Progenitor cell of endocrine pancreas (in vitro differentiated cells): Measurements from ENCODE around the gene CDH4. TPM values are rescaled to one million over a fixed set of nuclear protein-coding genes. Genes with fewer than 3 reads are reported as not detected.

Experiments
- DNase-seq: peaks from one replicate; pipeline ENCODE4 v3.0.0; 2021; ENCODE audit warnings: low spot score; ENCODE audit not compliant: unreplicated experiment
- H3K27ac Mint-ChIP-seq: 2 replicates; pipeline ENCODE4 v1.8.0; 2021; ENCODE audit warnings: mild to moderate bottlenecking, moderate library complexity, mixed read lengths
- H3K27me3 Mint-ChIP-seq: 2 replicates; pipeline ENCODE4 v1.8.0; 2021; ENCODE audit warnings: mixed read lengths
- H3K36me3 Mint-ChIP-seq: 2 replicates; pipeline ENCODE4 v1.8.0; 2022; ENCODE audit warnings: mixed read lengths; ENCODE audit not compliant: insufficient read depth
- H3K4me1 Mint-ChIP-seq: 2 replicates; pipeline ENCODE4 v1.8.0; 2021; ENCODE audit warnings: low read depth, mixed read lengths
- H3K4me3 Mint-ChIP-seq: 2 replicates; pipeline ENCODE4 v1.8.0; 2021; ENCODE audit warnings: low read depth, mild to moderate bottlenecking, moderate library complexity, mixed read lengths
- H3K9me3 Mint-ChIP-seq: 2 replicates; pipeline ENCODE4 v1.8.0; 2021; ENCODE audit warnings: low read depth, mixed read lengths
- CTCF ChIP-seq: fragments of 200-600 bp; sonication (generic); IDR thresholded peaks from one replicate; pipeline ENCODE4 v1.5.0; 2021; ENCODE audit warnings: antibody characterized with exemption, mild to moderate bottlenecking; ENCODE audit not compliant: unreplicated experiment
- total RNA-seq: library from RNA; stranded (reverse); gene quantifications from 2 replicates; pipeline ENCODE4 v1.2.1, GENCODE V29; 2021

The CDH4 gene
- total RNA-seq, 1 donor from 2014 or later: 0.43 TPM

DNA sequence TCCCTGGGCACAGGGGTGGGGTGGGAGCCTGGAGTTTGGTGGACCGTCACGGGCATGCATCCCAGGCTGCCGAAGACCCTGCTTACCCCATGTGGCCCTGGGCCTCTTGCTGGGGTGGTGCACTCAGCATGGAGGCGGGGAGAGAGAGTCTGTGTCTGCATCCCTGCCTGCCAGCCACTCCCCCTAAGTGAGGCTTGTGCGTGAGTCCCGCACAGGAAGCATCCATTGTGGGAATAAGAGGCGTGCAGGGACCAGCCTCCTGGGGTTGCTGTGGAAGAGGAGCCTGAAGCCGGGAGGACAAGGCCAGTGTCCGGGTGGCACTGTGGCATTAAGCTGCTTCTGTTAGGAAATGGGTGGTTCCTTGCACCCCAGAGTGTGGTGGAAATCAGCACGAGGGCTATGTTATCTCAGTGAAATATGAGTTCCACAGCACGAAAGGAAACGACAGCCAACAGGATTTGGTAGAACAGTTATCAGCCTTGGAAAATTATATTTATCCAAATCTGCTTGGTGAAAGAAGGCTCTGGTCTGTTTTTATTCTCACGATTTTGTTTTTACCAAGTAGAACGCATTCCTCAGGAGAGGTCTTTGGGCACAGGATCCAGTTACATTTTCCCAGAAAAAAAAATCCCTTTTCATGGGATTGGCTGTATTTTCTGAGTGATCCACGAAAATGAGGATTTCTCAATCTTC is 35.7 kb downstream of the CDH4 start:
- Mint-ChIP-seq H3K27me3 (peaks cover 21% of the 10 kb centered on the region), H3K9me3 (peaks cover 3% of the 10 kb centered on the region), H3K4me1 (no peaks in the 10 kb centered on the region), H3K4me3 (no peak overlapping the region), H3K27ac (no peak overlapping the region), H3K36me3 (no peaks in the 10 kb centered on the region)
- TF ChIP-seq CTCF: no peak
- DNase-seq: no peak

GRCh38 chr20:61288331-61288784 is 36.3 kb downstream of the CDH4 start:
- H3K27ac Mint-ChIP-seq: no peak overlapping the region
- H3K36me3 Mint-ChIP-seq: no peaks in the 10 kb centered on the region
- DNase-seq: no peak
- H3K27me3 Mint-ChIP-seq: peaks cover 21% of the 10 kb centered on the region
- peaks cover 3% of the 10 kb centered on the region for H3K9me3 Mint-ChIP-seq
- H3K4me1 Mint-ChIP-seq: no peaks in the 10 kb centered on the region
- no peak for TF ChIP-seq CTCF
- H3K4me3 Mint-ChIP-seq: no peak overlapping the region

- Mint-ChIP-seq H3K27me3 (peaks cover 21% of the 10 kb centered on the region), H3K36me3 (no peaks in the 10 kb centered on the region), H3K4me1 (no peaks in the 10 kb centered on the region), H3K27ac (no peak overlapping the region), H3K4me3 (no peak overlapping the region), H3K9me3 (peaks cover 3% of the 10 kb centered on the region)
- no peak for DNase-seq
- TF ChIP-seq CTCF: no peak
Measured at GRCh38 chr20:61289166-61289565, 37.1 kb downstream of the CDH4 start.

DNA sequence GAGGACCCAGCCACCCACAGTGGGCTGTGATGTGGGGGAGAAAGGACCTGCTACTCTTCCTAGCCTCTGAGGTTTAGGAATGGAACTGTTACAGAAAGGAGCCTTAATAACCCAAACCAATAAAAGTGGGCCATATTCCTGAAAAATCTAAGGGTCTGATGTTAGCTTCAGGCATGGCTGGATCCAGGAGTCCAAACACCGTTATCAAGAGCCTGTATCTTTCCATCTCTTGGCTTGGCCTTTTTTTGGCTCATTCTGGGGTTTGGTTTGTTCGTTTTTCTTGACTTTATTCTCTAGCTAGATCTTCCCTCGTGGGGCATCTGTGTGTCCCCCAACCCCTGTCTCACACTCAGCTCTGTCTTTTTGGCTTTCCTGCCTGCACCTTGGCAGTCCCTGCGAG is 38.7 kb downstream of the CDH4 start:
- Mint-ChIP-seq H3K27me3 (peaks cover 17% of the 10 kb centered on the region), H3K27ac (no peak overlapping the region), H3K4me3 (no peak overlapping the region), H3K4me1 (no peaks in the 10 kb centered on the region), H3K36me3 (no peaks in the 10 kb centered on the region), H3K9me3 (peaks cover 3% of the 10 kb centered on the region)
- TF ChIP-seq CTCF: no peak
- no peak for DNase-seq

DNA sequence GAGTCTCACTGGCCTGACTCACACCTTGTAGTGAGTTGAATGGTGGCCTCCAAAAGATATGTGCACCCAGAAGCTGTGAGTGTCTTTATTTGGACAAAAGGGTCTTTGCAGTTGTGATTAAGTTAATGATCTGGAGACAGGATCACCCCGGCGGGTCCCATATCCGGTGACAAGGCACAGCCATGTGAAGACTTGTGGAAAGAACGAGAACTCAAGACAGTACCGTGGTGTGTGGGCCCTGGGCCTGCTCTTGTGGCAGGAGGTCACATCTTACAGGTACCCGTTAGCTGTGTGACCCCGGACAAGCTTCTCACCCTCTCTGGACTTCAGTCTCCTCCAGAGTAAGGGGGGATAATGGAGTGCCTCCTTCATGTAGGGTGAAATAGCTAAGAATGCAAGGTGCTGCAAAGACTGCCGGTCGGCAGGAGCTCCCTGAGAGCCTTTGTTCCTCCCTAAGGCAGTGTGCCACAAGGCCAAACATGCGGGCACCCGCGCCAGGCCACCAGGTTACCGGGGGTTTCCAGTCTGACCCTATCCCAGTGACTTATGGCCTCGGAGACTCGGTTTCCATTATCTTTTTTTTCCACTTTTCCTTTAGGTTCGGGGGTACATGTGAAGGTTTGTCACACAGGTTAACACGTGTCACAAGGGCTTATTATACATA is 39.2 kb downstream of the CDH4 start:
- Mint-ChIP-seq H3K4me3 (no peak overlapping the region), H3K4me1 (no peaks in the 10 kb centered on the region), H3K27me3 (peaks cover 15% of the 10 kb centered on the region), H3K27ac (no peak overlapping the region), H3K36me3 (no peaks in the 10 kb centered on the region), H3K9me3 (peaks cover 3% of the 10 kb centered on the region)
- no peak for TF ChIP-seq CTCF
- DNase-seq: no peak
